Hepatocyte (in vitro differentiated cells): ENCODE measurements around the gene MTFP1.

ENCODE experiments used
- EZH2 ChIP-seq: fragments of 200-600 bp; sonication (generic); IDR thresholded peaks from 2 replicates; pipeline ENCODE4 v1.6.1; 2016; ENCODE audit warnings: antibody characterized with exemption, mild to moderate bottlenecking, borderline replicate concordance
- TF ChIP-seq, protein P1 (sequence below): fragments of 200-600 bp; sonication (generic); IDR thresholded peaks from 2 replicates; pipeline ENCODE4 v1.5.1; 2016; ENCODE audit warnings: antibody characterized with exemption, mild to moderate bottlenecking; ENCODE audit not compliant: poor library complexity

DNA sequence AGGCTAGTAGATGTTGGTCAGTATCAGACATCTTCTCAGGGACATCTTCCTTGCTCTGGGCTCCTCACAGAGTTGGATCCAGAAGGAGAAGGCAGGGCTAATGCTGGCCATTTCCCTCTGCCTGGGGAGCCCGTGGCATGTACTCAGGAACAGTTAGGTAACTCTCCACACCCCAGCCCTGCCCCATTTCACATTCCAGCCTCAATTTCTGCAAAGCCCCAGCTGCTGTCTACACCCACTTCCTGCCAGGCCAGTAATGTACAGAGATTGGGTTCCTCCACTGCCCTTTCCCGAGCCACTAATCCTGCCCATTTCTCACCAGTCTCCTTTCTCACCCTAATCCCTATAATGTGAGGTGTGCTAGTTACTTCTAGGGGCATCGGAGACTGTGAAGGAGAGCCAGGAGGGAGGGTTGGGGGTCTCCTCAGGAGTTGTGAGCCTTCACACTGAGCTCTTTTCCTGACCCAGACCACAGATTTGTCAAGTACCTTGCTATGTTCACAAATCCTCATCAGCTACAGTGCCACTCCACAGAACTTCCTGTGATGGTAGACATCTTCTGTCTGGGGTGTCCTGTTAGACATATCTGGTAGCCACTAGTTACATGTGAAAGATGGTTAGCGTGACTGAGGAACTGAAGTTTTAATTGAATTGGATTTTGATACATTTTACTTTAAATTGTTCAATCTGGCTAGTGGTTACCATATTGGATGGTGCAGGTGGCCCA, 47.6 kb downstream of the MTFP1 start:
- TF ChIP-seq, protein P1, sequence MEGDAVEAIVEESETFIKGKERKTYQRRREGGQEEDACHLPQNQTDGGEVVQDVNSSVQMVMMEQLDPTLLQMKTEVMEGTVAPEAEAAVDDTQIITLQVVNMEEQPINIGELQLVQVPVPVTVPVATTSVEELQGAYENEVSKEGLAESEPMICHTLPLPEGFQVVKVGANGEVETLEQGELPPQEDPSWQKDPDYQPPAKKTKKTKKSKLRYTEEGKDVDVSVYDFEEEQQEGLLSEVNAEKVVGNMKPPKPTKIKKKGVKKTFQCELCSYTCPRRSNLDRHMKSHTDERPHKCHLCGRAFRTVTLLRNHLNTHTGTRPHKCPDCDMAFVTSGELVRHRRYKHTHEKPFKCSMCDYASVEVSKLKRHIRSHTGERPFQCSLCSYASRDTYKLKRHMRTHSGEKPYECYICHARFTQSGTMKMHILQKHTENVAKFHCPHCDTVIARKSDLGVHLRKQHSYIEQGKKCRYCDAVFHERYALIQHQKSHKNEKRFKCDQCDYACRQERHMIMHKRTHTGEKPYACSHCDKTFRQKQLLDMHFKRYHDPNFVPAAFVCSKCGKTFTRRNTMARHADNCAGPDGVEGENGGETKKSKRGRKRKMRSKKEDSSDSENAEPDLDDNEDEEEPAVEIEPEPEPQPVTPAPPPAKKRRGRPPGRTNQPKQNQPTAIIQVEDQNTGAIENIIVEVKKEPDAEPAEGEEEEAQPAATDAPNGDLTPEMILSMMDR: no peak
- no peak for TF ChIP-seq EZH2
